ENCODE data around the gene SPATA25.

GRCh38 chr20:45842169-45842812 is 45.1 kb downstream of the SPATA25 start:
- TF ChIP-seq EZH2 (IDR thresholded peaks at IDR 0.05; ENCODE audit: low read length): no peak
- TF ChIP-seq, protein P1, sequence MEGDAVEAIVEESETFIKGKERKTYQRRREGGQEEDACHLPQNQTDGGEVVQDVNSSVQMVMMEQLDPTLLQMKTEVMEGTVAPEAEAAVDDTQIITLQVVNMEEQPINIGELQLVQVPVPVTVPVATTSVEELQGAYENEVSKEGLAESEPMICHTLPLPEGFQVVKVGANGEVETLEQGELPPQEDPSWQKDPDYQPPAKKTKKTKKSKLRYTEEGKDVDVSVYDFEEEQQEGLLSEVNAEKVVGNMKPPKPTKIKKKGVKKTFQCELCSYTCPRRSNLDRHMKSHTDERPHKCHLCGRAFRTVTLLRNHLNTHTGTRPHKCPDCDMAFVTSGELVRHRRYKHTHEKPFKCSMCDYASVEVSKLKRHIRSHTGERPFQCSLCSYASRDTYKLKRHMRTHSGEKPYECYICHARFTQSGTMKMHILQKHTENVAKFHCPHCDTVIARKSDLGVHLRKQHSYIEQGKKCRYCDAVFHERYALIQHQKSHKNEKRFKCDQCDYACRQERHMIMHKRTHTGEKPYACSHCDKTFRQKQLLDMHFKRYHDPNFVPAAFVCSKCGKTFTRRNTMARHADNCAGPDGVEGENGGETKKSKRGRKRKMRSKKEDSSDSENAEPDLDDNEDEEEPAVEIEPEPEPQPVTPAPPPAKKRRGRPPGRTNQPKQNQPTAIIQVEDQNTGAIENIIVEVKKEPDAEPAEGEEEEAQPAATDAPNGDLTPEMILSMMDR (optimal IDR thresholded peaks at IDR 0.05 in 1 of 3, IDR thresholded peaks at IDR 0.05 in 1 of 3, conservative IDR thresholded peaks at IDR 0.05 in 1 of 3; ENCODE audit: extremely low read depth in 1 of 3, insufficient read depth in 2 of 3, low read length in 3 of 3): no peak
